Stomach (tissue), 9 donors: ENCODE measurements around the gene KSR2. TPM values are rescaled to one million over a fixed set of nuclear protein-coding genes. Genes with fewer than 3 reads are reported as not detected.
A peak's percentile ranks its signal among the peaks of the same experiment; 100 is the strongest.

ENCODE experiments used
- DNase-seq, 2 donors: peaks; one replicate each; pipeline versions ENCODE4 v3.0.0 to v3.0.0-alpha.2; 2013 to 2019
- H3K27ac ChIP-seq, 5 donors: fragments of 200-600 bp in 4 of 5; sonication (generic) in 4 of 5; one replicate each; pipeline ENCODE4 v1.5.1; 2013 to 2019; ENCODE audit warnings: mild to moderate bottlenecking in 1 of 5, moderate library complexity in 1 of 5
- H3K27me3 ChIP-seq, 3 donors: fragments of 200-600 bp; sonication (generic); one replicate each; pipeline ENCODE4 v1.5.1; 2017 to 2019; ENCODE audit warnings: mixed run types in 1 of 3
- H3K36me3 ChIP-seq, 4 donors: fragments of 200-600 bp; sonication (generic); 1 replicate in 3 of 4; 2 replicates in 1 of 4; pipeline ENCODE4 v1.5.1; 2016 to 2019
- H3K4me1 ChIP-seq, 4 donors: fragments of 200-600 bp; sonication (generic); one replicate each; pipeline ENCODE4 v1.5.1; 2016 to 2019
- H3K4me3 ChIP-seq, 4 donors: fragments of 200-600 bp; sonication (generic) in 3 of 4; one replicate each; pipeline ENCODE4 v1.5.1; 2016 to 2019; ENCODE audit warnings: mild to moderate bottlenecking in 1 of 4
- H3K9me3 ChIP-seq, 4 donors: fragments of 200-600 bp; sonication (generic); one replicate each; pipeline ENCODE4 v1.5.1; 2016 to 2019
- CTCF ChIP-seq, 7 experiments: fragments of 450-650 bp in 4 of 7; fragments of 200-600 bp in 3 of 7; sonication (generic) in 3 of 7; IDR thresholded peaks; one replicate each; pipeline ENCODE4 v1.5.1; 2016 to 2019; ENCODE audit warnings: antibody characterized with exemption in 7 of 7, control low read depth in 2 of 7, mild to moderate bottlenecking in 1 of 7
- EP300 ChIP-seq: sonication (generic); formaldehyde crosslinking; IDR thresholded peaks from one replicate; pipeline ENCODE4 v1.6.1; 2017; ENCODE audit warnings: antibody characterized with exemption
- POLR2A ChIP-seq, 4 donors: fragments of 450-650 bp; IDR thresholded peaks; one replicate each; pipeline ENCODE4 v1.6.1; 2016; ENCODE audit warnings: antibody characterized with exemption in 4 of 4, control low read depth in 2 of 4, mild to moderate bottlenecking in 1 of 4, moderate library complexity in 1 of 4
- POLR2AphosphoS5 ChIP-seq, 3 donors: sonication (generic); formaldehyde crosslinking; IDR thresholded peaks; one replicate each; pipeline ENCODE4 v1.6.1; 2016; ENCODE audit warnings: antibody characterized with exemption in 3 of 3
- WGBS, 5 donors: extraction: QIAGEN DNeasy Blood & Tissue Kit in 3 of 5; methylation state at CpG; one replicate each; pipeline versions ENCODE4 v1.1.5 to v1.1.7; 2013 to 2018; 5-methylcytosine and 5-hydroxymethylcytosine counted together
- intact Hi-C: fragments of 100-400 bp; cut with DNase I; formaldehyde crosslinking; loops from one replicate; pipeline ENCODE4 v1.15.1; 2023; ENCODE audit warnings: low total_unique reads
- polyA plus RNA-seq, 3 donors: library from polyadenylated mRNA; stranded (reverse); fragments of 200-250 nt; gene quantifications; one replicate each; pipeline ENCODE4 v1.2.3, GENCODE V29; 2013
- total RNA-seq, 5 donors: library from RNA; depleted of rRNA; stranded (reverse); fragments of >200 nt; gene quantifications; one replicate each; pipeline versions ENCODE4 v1.1.0 to v1.2.3, GENCODE V29; 2014 to 2016
- donor health status: healthy with polysubstance abuse.
- donor health status: Bipolar disorder and iron deficiency.
- donor health status: healthy.

The KSR2 gene
- total and polyA plus RNA-seq, 8 donors, result 0.03 to 1.4 (median 0.26) TPM; not detected in 2

GRCh38 chr12:117571321-117571720 lies 397.5 kb downstream of the KSR2 start:
- intact Hi-C loops, result no loop called here
- 54 to 70% (median 69%) methylated on average over 3 of the region's 3 CpGs for WGBS, 5 donors

GRCh38 chr12:117570608-117571007 lies 398.2 kb downstream of the KSR2 start:
- Histone ChIP-seq H3K27ac (no peak overlapping the region), H3K27me3 (no peaks in the 10 kb centered on the region), H3K9me3 (no peaks in the 10 kb centered on the region), H3K4me1 (no peaks in the 10 kb centered on the region), H3K4me3 (no peak overlapping the region), H3K36me3 (no peaks in the 10 kb centered on the region)
- intact Hi-C loops, result no loop called here
- no peak for DNase-seq
- WGBS, 5 donors, result 91 to 96% (median 92%) methylated on average over 6 of the region's 6 CpGs
- no peak for TF ChIP-seq POLR2A (IDR thresholded peaks at IDR 0.05)
- TF ChIP-seq POLR2AphosphoS5 (IDR thresholded peaks at IDR 0.05), result no peak
- TF ChIP-seq CTCF (IDR thresholded peaks at IDR 0.05), result no peak
- TF ChIP-seq EP300, result no peak

More at GRCh38 chr12:117571321-117571720, 397.5 kb downstream of the KSR2 start:
- no peak overlapping the region for H3K4me3 ChIP-seq
- H3K9me3 ChIP-seq, result no peaks in the 10 kb centered on the region
- TF ChIP-seq EP300 (no peak), POLR2A (IDR thresholded peaks at IDR 0.05) (no peak), POLR2AphosphoS5 (IDR thresholded peaks at IDR 0.05) (no peak), CTCF (IDR thresholded peaks at IDR 0.05) (no peak)
- H3K36me3 ChIP-seq, result no peaks in the 10 kb centered on the region
- no peaks in the 10 kb centered on the region for H3K4me1 ChIP-seq
- no peak for DNase-seq
- H3K27ac ChIP-seq, result no peak overlapping the region
- H3K27me3 ChIP-seq, result no peaks in the 10 kb centered on the region

- no peak overlapping the region for H3K4me3 ChIP-seq
- H3K36me3 ChIP-seq, result no peaks in the 10 kb centered on the region
- no peaks in the 10 kb centered on the region for H3K4me1 ChIP-seq
- H3K9me3 ChIP-seq, result no peaks in the 10 kb centered on the region
- no peak for DNase-seq
- 68 to 79% (median 76%) methylated on average over 9 of the region's 9 CpGs for WGBS, 5 donors
- intact Hi-C loops, result no loop called here
- H3K27me3 ChIP-seq, result no peaks in the 10 kb centered on the region
- TF ChIP-seq EP300 (no peak), POLR2AphosphoS5 (IDR thresholded peaks at IDR 0.05) (no peak), CTCF (IDR thresholded peaks at IDR 0.05) (no peak), POLR2A (IDR thresholded peaks at IDR 0.05) (no peak)
- H3K27ac ChIP-seq, result no peak overlapping the region
Observed at GRCh38 chr12:117567644-117568216, 401.1 kb downstream of the KSR2 start.

- H3K4me1 ChIP-seq, result no peaks in the 10 kb centered on the region
- WGBS, 5 donors, result 54 to 67% (median 58%) methylated on average over 9 of the region's 9 CpGs
Observed at GRCh38 chr12:117564881-117565280, 403.9 kb downstream of the KSR2 start.

More at GRCh38 chr12:117564881-117565280, 403.9 kb downstream of the KSR2 start:
- H3K36me3 ChIP-seq, result no peaks in the 10 kb centered on the region
- no peak for TF ChIP-seq CTCF (IDR thresholded peaks at IDR 0.05)
- TF ChIP-seq POLR2AphosphoS5 (IDR thresholded peaks at IDR 0.05), result no peak
- TF ChIP-seq POLR2A (IDR thresholded peaks at IDR 0.05), result no peak
- no peak for TF ChIP-seq EP300
- no peaks in the 10 kb centered on the region for H3K27me3 ChIP-seq
- H3K9me3 ChIP-seq, result no peaks in the 10 kb centered on the region
- H3K4me3 ChIP-seq, result no peak overlapping the region
- intact Hi-C loops, result no loop called here
- H3K27ac ChIP-seq, result no peak overlapping the region
- DNase-seq, result peak in 1 of 2 donors; percentile 28
